Measurements from ENCODE around the gene KIF3A.

DNA sequence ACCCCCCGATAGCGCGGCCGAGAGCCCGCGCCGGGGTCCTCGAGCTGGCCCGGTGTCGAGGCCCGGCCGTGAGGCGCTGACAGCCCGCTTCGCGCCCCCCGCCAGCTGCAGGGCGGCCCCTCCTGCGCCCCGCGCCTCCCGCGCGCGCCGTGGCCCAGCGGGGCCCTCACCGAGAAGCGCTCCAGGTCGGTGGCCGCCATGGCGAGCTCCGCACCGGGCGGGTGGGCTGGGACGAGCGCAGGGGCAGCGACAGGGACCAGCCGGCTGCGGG, 39.5 kb upstream of the KIF3A start:
- TF ChIP-seq, protein P1, sequence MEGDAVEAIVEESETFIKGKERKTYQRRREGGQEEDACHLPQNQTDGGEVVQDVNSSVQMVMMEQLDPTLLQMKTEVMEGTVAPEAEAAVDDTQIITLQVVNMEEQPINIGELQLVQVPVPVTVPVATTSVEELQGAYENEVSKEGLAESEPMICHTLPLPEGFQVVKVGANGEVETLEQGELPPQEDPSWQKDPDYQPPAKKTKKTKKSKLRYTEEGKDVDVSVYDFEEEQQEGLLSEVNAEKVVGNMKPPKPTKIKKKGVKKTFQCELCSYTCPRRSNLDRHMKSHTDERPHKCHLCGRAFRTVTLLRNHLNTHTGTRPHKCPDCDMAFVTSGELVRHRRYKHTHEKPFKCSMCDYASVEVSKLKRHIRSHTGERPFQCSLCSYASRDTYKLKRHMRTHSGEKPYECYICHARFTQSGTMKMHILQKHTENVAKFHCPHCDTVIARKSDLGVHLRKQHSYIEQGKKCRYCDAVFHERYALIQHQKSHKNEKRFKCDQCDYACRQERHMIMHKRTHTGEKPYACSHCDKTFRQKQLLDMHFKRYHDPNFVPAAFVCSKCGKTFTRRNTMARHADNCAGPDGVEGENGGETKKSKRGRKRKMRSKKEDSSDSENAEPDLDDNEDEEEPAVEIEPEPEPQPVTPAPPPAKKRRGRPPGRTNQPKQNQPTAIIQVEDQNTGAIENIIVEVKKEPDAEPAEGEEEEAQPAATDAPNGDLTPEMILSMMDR (IDR thresholded peaks at IDR 0.05; ENCODE audit: poor library complexity, severe bottlenecking), result no peak
- no peak for TF ChIP-seq TAF1 (IDR thresholded peaks at IDR 0.05; ENCODE audit: low read depth)
- no peak for TF ChIP-seq EZH2 (IDR thresholded peaks at IDR 0.05; ENCODE audit: borderline replicate concordance, insufficient read depth, low read length, poor library complexity, severe bottlenecking)
- no peak for TF ChIP-seq EP300 (conservative IDR thresholded peaks at IDR 0.05; ENCODE audit: poor library complexity, severe bottlenecking)
- TF ChIP-seq POLR2AphosphoS5 (IDR thresholded peaks at IDR 0.05), result no peak

Measured in neural cell (in vitro differentiated cells).